ENCODE measurements around the gene EPHA3.

The EPHA3 gene

GRCh38 chr3:89079944-89080343 lies 27.5 kb upstream of the EPHA3 start:
- no peak for TF ChIP-seq CTCF (IDR thresholded peaks at IDR 0.05; ENCODE audit: borderline replicate concordance, control extremely low read depth, extremely low read depth, insufficient read depth, missing control alignments)
- DNase-seq (ENCODE audit: low spot score), result no peak
- in situ Hi-C loops (cut with MboI; ENCODE audit: low sequenced_read_pairs, unreplicated experiment), result no loop called here

GRCh38 chr3:89087851-89088250 lies 19.6 kb upstream of the EPHA3 start:
- no peak for TF ChIP-seq CTCF (IDR thresholded peaks at IDR 0.05; ENCODE audit: borderline replicate concordance, control extremely low read depth, extremely low read depth, insufficient read depth, missing control alignments)
- no peak for DNase-seq (ENCODE audit: low spot score)
- in situ Hi-C loops (cut with MboI; ENCODE audit: low sequenced_read_pairs, unreplicated experiment), result no loop called here

- TF ChIP-seq CTCF (IDR thresholded peaks at IDR 0.05; ENCODE audit: borderline replicate concordance, control extremely low read depth, extremely low read depth, insufficient read depth, missing control alignments), result no peak
- in situ Hi-C loops (cut with MboI; ENCODE audit: low sequenced_read_pairs, unreplicated experiment), result no loop called here
- DNase-seq (ENCODE audit: low spot score), result no peak
These were observed 9.2 kb upstream of the EPHA3 start for GRCh38 chr3:89098173-89098572.

GRCh38 chr3:89098964-89099585 lies 8.3 kb upstream of the EPHA3 start:
- no peak for DNase-seq (ENCODE audit: low spot score)
- in situ Hi-C loops (cut with MboI; ENCODE audit: low sequenced_read_pairs, unreplicated experiment), result no loop called here
- peak; percentile 80 for TF ChIP-seq CTCF (IDR thresholded peaks at IDR 0.05; ENCODE audit: borderline replicate concordance, control extremely low read depth, extremely low read depth, insufficient read depth, missing control alignments)

- TF ChIP-seq CTCF (IDR thresholded peaks at IDR 0.05; ENCODE audit: borderline replicate concordance, control extremely low read depth, extremely low read depth, insufficient read depth, missing control alignments), result no peak
- in situ Hi-C loops (cut with MboI; ENCODE audit: low sequenced_read_pairs, unreplicated experiment), result no loop called here
- no peak for DNase-seq (ENCODE audit: low spot score)
These were observed 6.2 kb upstream of the EPHA3 start for GRCh38 chr3:89101251-89101650.

- TF ChIP-seq CTCF (IDR thresholded peaks at IDR 0.05; ENCODE audit: borderline replicate concordance, control extremely low read depth, extremely low read depth, insufficient read depth, missing control alignments), result no peak
- in situ Hi-C loops (cut with MboI; ENCODE audit: low sequenced_read_pairs, unreplicated experiment), result no loop called here
- no peak for DNase-seq (ENCODE audit: low spot score)
These were observed 5.5 kb upstream of the EPHA3 start for GRCh38 chr3:89101921-89102320.
